GM19238 (cell line): ENCODE results near the gene KRTAP4-9.
"Not testable (repeated sequence)": the region's sequence is repeated elsewhere in the genome, so short reads cannot be mapped to it uniquely, and the experiment has no call there.

ENCODE experiments used
- DNase-seq: peaks from one replicate; pipeline ENCODE4 v3.0.0; 2011; ENCODE audit warnings: low spot score; ENCODE audit not compliant: insufficient read length

The KRTAP4-9 gene

DNA sequence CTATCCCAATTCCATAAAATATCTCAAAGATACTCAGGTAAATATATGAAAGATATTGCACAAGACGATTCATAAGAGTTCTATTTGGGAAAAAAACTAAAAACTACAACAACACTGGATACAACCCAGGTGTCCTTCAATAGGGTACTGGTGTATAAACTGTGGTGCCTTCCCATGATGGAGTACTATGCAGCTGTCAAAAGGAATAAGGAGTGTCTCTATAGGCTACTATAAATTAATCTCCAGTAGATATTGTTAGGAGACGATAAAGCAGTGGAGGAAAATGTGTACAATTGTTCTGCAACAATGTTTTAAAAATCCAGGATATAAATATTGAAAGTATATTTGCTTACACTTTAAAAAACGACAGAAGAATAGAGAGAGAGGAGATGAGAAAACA is 21.2 kb downstream of the KRTAP4-9 start:
- DNase-seq, result no peak

DNA sequence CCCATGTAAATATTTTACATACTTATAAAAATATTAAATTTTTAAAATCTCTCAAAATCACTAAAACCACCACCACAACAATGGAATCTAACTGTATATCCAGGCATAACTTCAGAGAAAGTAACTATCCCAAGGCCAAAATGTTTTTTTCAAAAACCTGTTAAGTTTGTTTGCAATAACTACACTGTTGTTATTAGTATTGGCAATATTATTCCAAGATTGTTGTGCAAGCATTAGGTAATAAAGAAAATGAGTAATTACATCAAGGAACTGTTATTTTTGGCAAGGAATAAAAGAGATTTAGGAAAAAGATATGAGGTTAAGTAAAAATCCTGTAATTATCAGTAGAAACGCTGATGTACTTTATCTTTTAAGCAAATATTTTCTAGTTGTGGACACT is 22.2 kb downstream of the KRTAP4-9 start:
- no peak for DNase-seq

DNA sequence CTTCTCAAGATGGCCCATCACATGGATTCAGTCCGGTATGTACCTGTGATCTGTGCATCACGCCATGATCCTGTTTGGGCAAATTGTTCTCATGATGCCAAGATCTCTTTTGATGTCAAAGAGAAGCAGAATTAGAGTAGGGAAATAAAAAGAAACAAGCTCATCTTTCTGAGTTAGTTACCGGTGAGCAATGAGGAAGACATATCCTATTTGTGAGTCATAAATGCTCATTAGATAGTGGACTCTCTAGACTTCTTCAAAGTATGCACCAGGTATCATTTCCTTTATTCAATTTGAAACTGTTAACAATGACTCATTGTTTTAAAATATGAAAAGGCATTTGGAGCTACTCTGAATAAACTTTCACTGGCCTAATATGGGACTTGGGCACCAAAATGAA is 26.8 kb downstream of the KRTAP4-9 start:
- no peak for DNase-seq

DNA sequence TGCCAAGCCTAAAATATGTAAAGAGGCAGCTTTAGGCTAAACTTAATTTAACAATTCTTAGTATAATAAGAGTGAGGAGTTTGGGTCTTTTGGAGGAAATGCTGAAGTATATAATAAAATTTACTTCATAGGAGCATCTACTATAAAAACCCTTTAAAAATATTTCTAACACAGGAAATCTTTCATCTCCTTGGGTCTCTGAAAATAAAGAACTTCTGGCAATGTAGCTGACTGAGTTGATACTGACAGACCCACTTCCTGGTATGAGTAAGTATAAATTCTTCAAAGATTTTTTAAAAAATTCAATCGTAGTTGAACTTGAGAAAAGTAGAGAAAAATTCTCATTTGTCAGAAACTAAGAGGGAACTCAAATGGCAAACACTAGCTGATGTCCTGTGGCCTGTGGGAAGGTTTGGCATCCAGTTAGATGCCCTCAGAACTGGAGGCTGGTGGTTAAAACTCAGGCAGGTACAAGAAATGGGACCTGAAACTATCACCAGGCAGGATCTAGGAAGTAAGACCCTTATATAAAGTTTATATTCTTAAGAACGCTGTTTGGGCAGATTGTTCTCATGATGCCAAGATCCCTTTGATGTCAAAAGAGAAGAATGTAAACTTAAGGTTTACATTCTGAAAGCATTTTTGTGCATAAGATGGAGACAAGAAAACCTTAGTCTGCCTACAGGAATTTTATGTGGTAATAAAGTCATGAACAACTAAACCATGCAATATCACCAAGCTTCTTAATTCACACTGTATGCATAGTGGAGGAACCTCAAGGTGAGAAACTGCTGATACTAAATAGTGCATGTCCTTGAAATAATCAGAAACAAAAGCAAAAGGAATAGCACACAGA is 28.9 kb downstream of the KRTAP4-9 start:
- DNase-seq, result no peak

DNA sequence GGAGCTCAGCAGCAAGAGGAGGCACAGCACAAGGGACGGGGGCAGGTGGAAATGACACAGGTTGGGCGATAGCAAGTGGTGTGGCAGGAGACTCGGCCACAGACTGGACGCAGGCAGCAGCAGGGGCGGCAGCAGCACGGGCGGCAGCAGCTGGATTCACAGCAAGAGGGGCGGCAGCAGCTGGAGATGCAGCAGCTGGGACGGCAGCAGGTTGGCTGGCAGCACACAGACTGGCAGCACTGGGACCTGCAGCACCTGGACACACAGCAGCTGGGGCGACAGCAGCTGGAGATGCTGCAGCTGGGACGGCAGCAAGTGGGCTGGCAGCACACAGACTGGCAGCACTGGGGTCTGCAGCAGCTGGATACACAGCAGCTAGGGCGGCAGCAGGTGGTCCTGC is 34.7 kb downstream of the KRTAP4-9 start:
- DNase-seq, result not testable (repeated sequence)

DNA sequence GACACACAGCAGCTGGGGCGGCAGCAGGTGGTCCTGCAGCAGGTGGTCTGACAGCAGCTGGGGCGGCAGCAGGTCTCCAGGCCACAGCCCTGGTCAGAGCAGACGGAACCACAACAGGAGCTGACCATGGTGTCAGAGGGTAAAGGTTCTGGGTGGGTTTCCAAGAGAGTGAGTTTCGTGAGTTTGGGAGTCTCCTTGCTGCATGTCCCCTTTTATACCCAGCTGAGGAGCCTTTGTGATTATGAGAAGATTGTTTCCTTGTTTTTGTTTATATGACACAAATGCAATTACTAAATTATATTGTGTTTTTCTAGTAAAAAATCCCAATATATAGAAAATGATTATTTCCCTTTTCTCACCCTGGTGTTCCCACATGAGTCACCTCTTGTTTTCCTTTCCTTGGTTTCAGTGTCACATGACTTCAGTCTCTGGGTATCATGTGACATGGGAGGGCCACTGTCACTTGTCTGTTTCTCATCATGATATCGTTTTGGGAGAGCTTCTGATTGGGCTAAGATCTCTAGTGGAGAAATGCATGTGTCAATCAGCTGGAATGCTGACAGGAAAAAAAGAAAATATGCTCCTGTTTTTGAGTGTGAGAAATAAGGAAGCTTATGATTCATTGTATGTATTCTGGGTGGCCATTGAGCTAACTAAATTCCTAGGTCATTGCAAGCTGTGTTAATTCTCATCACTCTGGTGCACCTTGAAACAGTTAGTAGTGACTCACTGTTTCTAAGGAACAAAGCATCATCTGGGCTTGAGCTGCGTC is 35.4 kb downstream of the KRTAP4-9 start, which contains the start of gene KRTAP4-6:
Gene KRTAP4-6, minus strand, starts transcription at position 185 of the 772 bp plus-strand sequence. Its CDS starts 57 bp downstream, at position 128.
- DNase-seq, result no peak

DNA sequence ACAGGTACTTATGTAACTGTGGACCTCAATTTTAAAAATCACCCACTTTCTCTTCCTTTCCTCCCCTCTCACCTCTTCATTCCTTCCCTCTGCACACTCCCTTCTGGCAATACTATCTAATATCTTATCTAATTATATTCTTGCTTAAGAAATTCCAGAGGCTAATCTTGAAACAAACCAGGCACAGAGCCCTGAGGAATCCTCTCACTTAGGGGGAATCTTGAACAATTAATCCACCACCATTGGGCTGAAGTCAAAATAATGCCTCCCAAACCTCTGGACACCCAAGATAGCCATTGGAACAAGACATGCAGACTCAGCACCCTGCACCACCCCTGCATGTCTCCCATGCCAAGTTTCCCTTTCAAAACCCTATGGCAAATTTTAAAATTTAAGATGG is 36.2 kb downstream of the KRTAP4-9 start:
- DNase-seq, result no peak

DNA sequence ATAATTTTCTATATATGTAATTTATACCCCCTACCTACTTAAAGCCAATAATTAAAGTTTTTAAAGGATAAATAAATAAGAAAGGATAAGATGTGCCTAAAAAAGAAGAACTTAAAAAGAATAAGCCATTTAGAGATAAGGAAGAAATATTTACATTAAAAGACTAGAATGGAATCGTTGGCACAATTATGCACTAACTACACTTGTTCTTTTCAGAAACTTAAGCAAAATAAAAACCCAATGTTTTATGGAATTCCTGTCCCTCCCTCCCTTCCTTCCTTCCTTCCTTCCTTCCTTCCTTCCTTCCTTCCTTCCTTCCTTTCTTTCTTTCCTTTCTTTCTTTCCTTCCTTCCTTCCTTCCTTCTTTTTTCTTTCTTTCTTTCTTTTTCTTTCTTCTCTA is 39.7 kb downstream of the KRTAP4-9 start:
- DNase-seq, result no peak

DNA sequence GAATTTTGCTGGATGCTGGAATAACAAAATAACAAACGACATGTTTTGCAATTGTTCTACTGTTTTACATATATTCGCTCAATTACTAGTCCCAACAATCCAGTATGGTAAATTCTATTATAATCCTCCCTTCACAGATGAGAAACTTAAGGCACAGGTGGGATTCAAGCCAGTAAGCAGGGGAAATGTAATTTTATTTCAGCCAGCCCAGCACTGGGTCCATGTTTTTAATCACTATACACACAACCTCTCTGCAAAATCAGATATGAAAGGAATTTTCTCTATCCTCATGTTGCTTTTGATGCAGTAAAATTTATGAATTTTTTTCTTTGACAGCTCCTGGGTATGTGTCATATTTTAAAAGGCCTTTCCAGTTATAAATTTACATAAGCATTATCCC is 40.1 kb downstream of the KRTAP4-9 start:
- no peak for DNase-seq

DNA sequence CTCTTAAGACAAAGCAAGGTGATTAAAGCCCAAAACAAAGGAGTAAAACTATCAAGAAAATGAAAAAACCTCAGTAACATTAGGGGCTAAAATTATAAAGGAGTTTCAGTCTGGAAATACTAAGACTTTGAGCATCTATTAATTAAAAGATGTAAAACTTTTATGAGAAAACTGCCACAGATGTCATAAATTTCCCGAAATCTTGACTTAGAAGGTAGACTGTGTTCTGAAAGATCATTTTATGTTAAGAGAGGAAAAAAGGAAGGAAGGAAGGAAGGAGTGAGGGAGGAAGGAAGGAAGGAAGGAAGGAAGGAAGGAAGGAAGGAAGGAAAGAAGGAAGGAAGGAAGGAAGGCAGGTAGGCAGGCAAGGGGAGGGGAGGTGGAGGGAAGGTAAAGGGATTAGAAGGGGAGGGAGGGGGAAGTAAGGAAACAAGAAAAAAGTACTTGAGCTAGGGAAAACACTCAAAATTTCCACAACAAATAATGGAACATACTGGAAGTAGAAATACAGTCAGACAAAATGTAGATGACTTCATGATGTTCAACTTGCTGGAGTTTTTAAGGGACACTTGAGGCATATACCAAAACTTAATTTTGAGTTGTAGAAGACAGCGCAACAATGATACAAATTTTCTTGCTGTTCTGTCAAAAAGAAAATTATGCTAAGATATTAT is 42.5 kb downstream of the KRTAP4-9 start:
- no peak for DNase-seq

DNA sequence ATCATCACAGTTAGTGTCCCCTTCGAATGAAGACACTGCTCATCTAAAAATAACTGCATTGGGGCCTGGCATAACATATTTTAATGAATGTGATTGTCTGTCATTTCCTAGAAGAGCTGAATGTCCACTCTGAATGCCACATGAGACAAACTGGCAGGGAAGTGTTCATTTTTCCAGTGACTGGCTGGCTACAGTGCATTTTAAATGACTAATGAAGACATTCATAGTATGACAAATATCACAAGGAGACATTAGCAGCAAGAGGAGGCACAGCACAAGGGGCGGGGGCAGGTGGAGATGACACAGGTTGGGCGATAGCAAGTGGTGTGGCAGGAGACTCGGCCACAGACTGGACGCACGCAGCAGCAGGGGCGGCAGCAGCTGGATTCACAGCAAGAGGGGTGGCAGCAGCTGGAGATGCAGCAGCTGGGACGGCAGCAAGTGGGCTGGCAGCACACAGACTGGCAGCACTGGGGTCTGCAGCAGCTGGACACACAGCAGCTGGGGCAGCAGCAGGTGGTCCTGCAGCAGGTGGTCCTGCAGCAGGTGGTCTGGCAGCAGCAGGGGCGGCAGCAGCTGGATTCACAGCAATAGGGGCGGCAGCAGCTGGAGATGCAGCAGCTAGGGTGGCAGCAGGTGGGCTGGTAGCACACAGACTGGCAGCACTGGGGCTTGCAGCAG is 43.9 kb downstream of the KRTAP4-9 start:
- DNase-seq, result not testable (repeated sequence)

DNA sequence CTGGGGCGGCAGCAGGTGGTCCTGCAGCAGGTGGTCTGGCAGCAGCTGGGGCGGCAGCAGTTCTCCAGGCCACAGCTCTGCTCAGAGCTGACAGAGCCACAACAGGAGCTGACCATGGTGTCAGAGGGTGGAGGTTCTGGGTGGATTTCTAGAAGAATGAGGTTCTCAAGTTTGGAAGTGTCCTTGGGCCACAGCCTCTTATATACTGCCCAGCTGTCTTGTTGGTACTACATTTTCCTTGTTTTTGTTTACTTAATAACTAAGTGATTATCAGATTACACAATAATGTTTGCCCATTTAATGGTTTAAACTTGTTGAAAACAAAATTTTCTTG is 44.4 kb downstream of the KRTAP4-9 start, which contains the start of gene KRTAP4-5:
Gene KRTAP4-5, minus strand, starts transcription at position 174 of the 334 bp plus-strand sequence. Its CDS starts 58 bp downstream, at position 116.
- DNase-seq, result no peak

DNA sequence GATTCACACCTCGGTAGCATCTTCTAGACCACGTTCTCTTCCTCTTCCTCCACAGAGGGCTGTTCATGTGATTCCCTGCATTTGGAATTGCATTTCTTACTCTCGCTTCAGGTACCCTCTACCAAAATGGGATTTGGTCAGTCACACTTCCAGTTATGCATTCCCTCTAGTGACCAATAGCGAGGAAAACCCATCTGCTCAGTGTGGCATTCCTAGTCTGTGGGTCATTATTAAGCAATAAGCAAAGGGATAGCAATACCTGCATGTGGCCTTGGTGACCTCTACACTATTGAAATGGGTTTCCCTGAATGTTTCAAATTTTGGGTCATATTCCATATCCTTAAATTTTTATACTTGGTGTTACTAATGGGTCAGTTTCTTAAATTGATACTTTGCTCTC is 44.8 kb downstream of the KRTAP4-9 start:
- no peak for DNase-seq

DNA sequence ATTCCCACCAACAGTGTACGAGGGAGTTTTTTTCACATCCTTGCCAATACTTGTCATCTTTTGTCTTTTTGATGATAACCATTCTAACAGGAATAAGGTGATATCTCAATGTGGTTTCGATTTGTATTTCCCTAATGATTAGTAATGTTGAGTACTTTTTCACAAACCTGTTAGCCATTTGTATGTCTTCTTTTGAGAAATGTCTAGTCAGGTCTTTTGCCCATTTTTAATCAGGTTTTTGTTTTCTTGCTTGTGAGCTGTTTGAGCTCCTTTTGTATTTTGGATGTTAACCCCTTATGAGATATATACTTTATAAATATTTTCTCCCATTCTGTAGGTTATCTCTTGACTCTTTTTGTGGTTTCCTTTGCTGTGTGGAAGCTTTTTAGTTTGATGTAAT is 46.3 kb downstream of the KRTAP4-9 start:
- DNase-seq, result no peak

DNA sequence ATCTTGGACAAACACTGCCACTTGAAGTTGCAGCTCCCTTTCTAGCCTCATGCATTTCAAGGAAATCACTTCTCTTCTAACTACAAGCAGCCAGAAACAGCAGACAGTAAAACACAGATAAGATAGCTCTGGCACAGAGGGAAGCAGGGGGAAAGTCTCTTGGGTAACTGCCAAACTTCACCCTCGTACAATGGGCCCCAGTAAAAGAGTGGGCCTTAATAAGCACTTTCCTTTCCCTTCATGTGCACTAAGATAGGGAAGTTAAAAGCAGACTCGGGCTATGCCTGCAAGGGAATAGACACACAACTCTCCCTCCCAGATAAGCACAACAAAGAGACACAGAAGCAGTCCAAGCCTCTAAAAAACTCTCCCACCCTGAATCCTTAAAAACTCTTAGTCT is 48.7 kb downstream of the KRTAP4-9 start:
- no peak for DNase-seq
